Hepatocyte (in vitro differentiated cells): ENCODE measurements around the gene BAG1. TPM values are rescaled to one million over a fixed set of nuclear protein-coding genes. Genes with fewer than 3 reads are reported as not detected.

Experiments used
- DNase-seq: peaks from one replicate; pipeline ENCODE4 v3.0.0-alpha.2; 2016; ENCODE audit warnings: low spot score
- H2AFZ ChIP-seq: fragments of 200-600 bp; sonication (generic); 2 replicates; pipeline ENCODE4 v1.6.0; 2016; ENCODE audit warnings: antibody characterized with exemption, mild to moderate bottlenecking
- H3K27ac ChIP-seq: fragments of 200-600 bp; sonication (generic); 2 replicates; pipeline ENCODE4 v1.5.1; 2016; ENCODE audit warnings: mild to moderate bottlenecking
- H3K27me3 ChIP-seq: fragments of 200-600 bp; sonication (generic); 2 replicates; pipeline ENCODE4 v1.6.1; 2016
- H3K36me3 ChIP-seq: fragments of 200-600 bp; sonication (generic); replicated peaks from 2 replicates; pipeline ENCODE4 v1.5.1; 2016; ENCODE audit warnings: low read depth; ENCODE audit not compliant: insufficient read depth
- H3K4me1 ChIP-seq: fragments of 200-600 bp; sonication (generic); 2 replicates; pipeline ENCODE4 v1.5.1; 2016; ENCODE audit warnings: mild to moderate bottlenecking, moderate library complexity; ENCODE audit not compliant: insufficient read depth
- H3K4me2 ChIP-seq: fragments of 200-600 bp; sonication (generic); 2 replicates; pipeline ENCODE4 v1.6.0; 2016
- H3K4me3 ChIP-seq: fragments of 200-600 bp; sonication (generic); 2 replicates; pipeline ENCODE4 v1.5.1; 2016; ENCODE audit warnings: mild to moderate bottlenecking
- H3K79me2 ChIP-seq: fragments of 200-600 bp; sonication (generic); 2 replicates; pipeline ENCODE4 v1.6.0; 2017; ENCODE audit warnings: mild to moderate bottlenecking
- H3K9me2 ChIP-seq: fragments of 200-600 bp; sonication (generic); replicated peaks from 2 replicates; pipeline ENCODE4 v1.6.0; 2017; ENCODE audit warnings: mild to moderate bottlenecking; ENCODE audit not compliant: insufficient read depth
- H3K9me3 ChIP-seq: fragments of 200-600 bp; sonication (generic); 2 replicates; pipeline ENCODE4 v1.5.1; 2016; ENCODE audit warnings: low read depth, mild to moderate bottlenecking
- H4K20me1 ChIP-seq: fragments of 200-600 bp; sonication (generic); 2 replicates; pipeline ENCODE4 v1.6.0; 2016; ENCODE audit warnings: mild to moderate bottlenecking; ENCODE audit not compliant: insufficient read depth, poor library complexity, severe bottlenecking
- CTCF ChIP-seq: fragments of 200-600 bp; sonication (generic); IDR thresholded peaks from 2 replicates; pipeline ENCODE4 v1.5.1; 2016; ENCODE audit warnings: antibody characterized with exemption, mild to moderate bottlenecking; ENCODE audit not compliant: poor library complexity
- EZH2 ChIP-seq: fragments of 200-600 bp; sonication (generic); IDR thresholded peaks from 2 replicates; pipeline ENCODE4 v1.6.1; 2016; ENCODE audit warnings: antibody characterized with exemption, mild to moderate bottlenecking, borderline replicate concordance
- EZH2phosphoT487 ChIP-seq: fragments of 200-600 bp; sonication (generic); IDR thresholded peaks from one replicate; pipeline ENCODE4 v1.6.1; 2018; ENCODE audit warnings: antibody characterized with exemption, mild to moderate bottlenecking, low read depth, moderate library complexity; ENCODE audit not compliant: unreplicated experiment, severe bottlenecking
- WGBS: methylation state at CpG from one replicate; pipeline ENCODE4 v1.1.6; 2016; ENCODE audit warnings: low lambda C conversion rate; ENCODE audit errors: missing lambda C conversion rate; 5-methylcytosine and 5-hydroxymethylcytosine counted together
- polyA plus RNA-seq: library from polyadenylated mRNA; unstranded; fragments of >200 nt; fragmentation: Nextera tagmentation; extraction: Ambion mirVana; gene quantifications from 2 replicates; pipeline ENCODE4 v1.2.1, GENCODE V29; 2016
- total RNA-seq: library from RNA; depleted of rRNA; stranded (reverse); fragments of >200 nt; gene quantifications from 2 replicates; pipeline ENCODE4 v1.2.3, GENCODE V29; 2014

BAG1 gene
- total and polyA plus RNA-seq, 2 experiments from 2014 or later: 78.5 to 103 TPM

- Histone ChIP-seq H3K4me2 (peak overlapping the region; percentile 74), H3K4me3 (peak overlapping the region; percentile 50), H3K36me3 (no peaks in the 10 kb centered on the region), H3K9me3 (no peaks in the 10 kb centered on the region), H3K27ac (peak overlapping the region; percentile 99), H3K4me1 (peaks cover 20% of the 10 kb centered on the region), H2AFZ (peak overlapping the region; percentile 48), H3K27me3 (no peaks in the 10 kb centered on the region), H4K20me1 (no peaks in the 10 kb centered on the region), H3K9me2 (no peaks in the 10 kb centered on the region), H3K79me2 (peaks cover 34% of the 10 kb centered on the region)
- 46% methylated on average over 4 of the region's 12 CpGs for WGBS
- DNase-seq: peak; percentile 34
- TF ChIP-seq EZH2: no peak
- no peak for TF ChIP-seq CTCF
- TF ChIP-seq EZH2phosphoT487: no peak
Observed at GRCh38 chr9:33289496-33289895, 25.0 kb upstream of the BAG1 start.

GRCh38 chr9:33288828-33289483 is 24.4 kb upstream of the BAG1 start:
- 92% methylated on average over 13 of the region's 14 CpGs for WGBS
- H3K4me1 ChIP-seq: peaks cover 20% of the 10 kb centered on the region

GRCh38 chr9:33288235-33288634 is 23.7 kb upstream of the BAG1 start:
- Histone ChIP-seq H3K4me3 (no peak overlapping the region), H2AFZ (no peak overlapping the region), H3K27ac (no peak overlapping the region), H3K79me2 (peaks cover 25% of the 10 kb centered on the region), H4K20me1 (no peaks in the 10 kb centered on the region), H3K4me2 (no peak overlapping the region), H3K9me2 (no peaks in the 10 kb centered on the region), H3K36me3 (no peaks in the 10 kb centered on the region), H3K27me3 (no peaks in the 10 kb centered on the region), H3K4me1 (peaks cover 16% of the 10 kb centered on the region), H3K9me3 (no peaks in the 10 kb centered on the region)
- 100% methylated on average over 2 of the region's 4 CpGs for WGBS
- TF ChIP-seq EZH2 (no peak), CTCF (no peak), EZH2phosphoT487 (no peak)
- no peak for DNase-seq

More at GRCh38 chr9:33288828-33289483, 24.4 kb upstream of the BAG1 start:
- Histone ChIP-seq H3K4me2 (peak overlapping the region; percentile 74), H3K9me2 (no peaks in the 10 kb centered on the region), H3K4me3 (no peak overlapping the region), H4K20me1 (no peaks in the 10 kb centered on the region), H3K79me2 (peaks cover 29% of the 10 kb centered on the region), H3K36me3 (no peaks in the 10 kb centered on the region), H3K27ac (peak overlapping the region; percentile 99), H3K9me3 (no peaks in the 10 kb centered on the region), H3K27me3 (no peaks in the 10 kb centered on the region), H2AFZ (no peak overlapping the region)
- no peak for DNase-seq
- TF ChIP-seq EZH2phosphoT487 (no peak), EZH2 (no peak), CTCF (no peak)
